Cardiac fibroblast (primary cell): Measurements from ENCODE around the gene TWNK.

Experiments used
- DNase-seq, 2 donors: peaks; one replicate each; pipeline versions ENCODE4 v3.0.0 to v3.0.0-alpha.2; 2010; ENCODE audit warnings: low read depth in 2 of 2
- H3K4me3 ChIP-seq, 2 donors: replicated peaks in 1 of 2; 1 replicate in 1 of 2; 2 replicates in 1 of 2; pipeline ENCODE4 v1.5.1; 2011; ENCODE audit warnings: low read depth in 2 of 2, low read length in 2 of 2, mild to moderate bottlenecking in 2 of 2, moderate library complexity in 1 of 2
- CTCF ChIP-seq: IDR thresholded peaks from one replicate; pipeline ENCODE4 v1.5.1; 2011; ENCODE audit warnings: low read depth, mild to moderate bottlenecking, low read length, inconsistent platforms

Gene TWNK

GRCh38 chr10:101042118-101042517, 54.8 kb downstream of the TWNK start:
- TF ChIP-seq CTCF = no peak
- DNase-seq = no peak
- H3K4me3 ChIP-seq = peak overlapping the region; percentile 45 to 61

GRCh38 chr10:101042667-101043362, 55.5 kb downstream of the TWNK start:
- TF ChIP-seq CTCF = no peak
- peak overlapping the region; percentile 45 to 61 for H3K4me3 ChIP-seq
- DNase-seq = peak; percentile 95 to 98

GRCh38 chr10:101043363-101043707, 56.0 kb downstream of the TWNK start:
- H3K4me3 ChIP-seq = peak overlapping the region; percentile 45 to 61
- DNase-seq = no peak
- no peak for TF ChIP-seq CTCF
